Measurements from ENCODE around the gene PAK5.

Gene PAK5

DNA sequence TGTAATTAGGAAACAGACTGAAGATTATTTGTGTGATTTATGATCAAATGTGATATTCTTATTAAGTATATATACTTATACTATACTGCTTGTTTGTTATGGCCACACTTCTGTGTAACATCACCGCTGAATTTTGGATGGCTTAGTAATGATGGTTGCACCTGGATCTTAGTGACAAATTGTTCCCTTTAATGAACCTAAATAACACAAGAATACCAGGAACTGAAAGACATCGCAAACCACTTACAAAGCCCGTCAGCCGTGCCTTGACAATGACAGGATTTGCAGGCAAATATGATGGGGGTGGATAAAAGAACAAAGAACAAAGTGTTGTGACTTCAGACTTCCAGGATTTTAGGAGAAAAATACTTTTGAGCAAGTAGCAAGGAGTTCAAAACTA is 257.4 kb downstream of the PAK5 start:
- DNase-seq (ENCODE audit: low read depth in 1 of 2, low spot score in 1 of 2): no peak

DNA sequence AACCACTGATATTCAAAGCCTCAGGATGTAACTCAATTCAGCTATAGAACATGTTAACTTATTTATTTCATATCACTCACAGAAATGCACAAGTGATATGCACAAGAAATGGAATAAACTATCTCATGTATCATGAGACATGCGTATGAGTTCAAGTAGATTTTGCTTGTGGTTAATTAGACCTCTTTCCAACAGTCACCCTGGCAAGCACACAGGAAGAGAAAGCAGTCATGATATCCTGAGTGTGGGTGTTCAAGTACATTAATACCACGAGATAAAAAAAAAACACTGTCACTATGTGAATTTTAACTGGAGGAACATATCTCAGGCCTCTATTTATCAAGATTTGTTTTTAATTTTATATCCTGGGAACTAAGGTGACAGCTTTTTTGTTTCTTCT is 260.3 kb downstream of the PAK5 start:
- no peak for DNase-seq (ENCODE audit: low read depth in 1 of 2, low spot score in 1 of 2)

DNA sequence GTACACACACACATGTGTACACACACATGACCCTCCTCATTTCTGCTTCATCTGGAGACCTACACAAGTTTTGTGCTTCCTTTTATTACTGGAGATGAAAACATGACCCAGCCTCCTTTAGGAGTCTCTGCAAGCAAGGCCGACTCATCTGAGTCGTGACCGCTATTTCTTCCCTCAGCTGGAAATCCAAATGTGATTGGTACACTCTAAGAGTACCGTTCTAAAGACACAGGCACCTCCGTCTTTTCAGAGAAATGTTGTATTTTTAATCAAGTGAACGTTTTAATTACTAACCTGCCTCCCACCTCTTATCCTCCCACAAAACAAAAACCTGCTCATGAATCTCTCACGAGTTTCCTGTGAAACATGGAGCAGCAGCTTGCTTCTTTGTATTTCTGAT is 261.5 kb downstream of the PAK5 start:
- no peak for DNase-seq (ENCODE audit: low read depth in 1 of 2, low spot score in 1 of 2)

DNA sequence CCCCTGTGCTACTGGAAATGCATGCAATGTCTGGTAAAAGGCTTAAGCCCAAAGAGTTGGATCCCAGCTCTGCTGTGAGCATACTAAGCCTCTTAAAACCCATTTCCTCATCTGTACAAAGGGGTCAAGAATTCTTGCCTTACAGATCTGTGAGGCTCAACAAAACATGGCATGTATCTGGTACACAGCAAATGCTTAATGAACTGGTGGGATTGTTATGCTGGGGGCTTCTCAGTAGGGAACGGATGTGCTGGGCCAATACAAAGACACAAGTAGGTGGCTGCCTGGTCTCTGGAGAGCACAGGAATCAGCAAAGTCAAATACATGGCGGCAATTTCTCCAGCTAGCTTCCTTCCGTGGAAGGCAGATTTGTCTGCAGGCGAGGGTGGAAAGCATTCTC is 262.2 kb downstream of the PAK5 start:
- DNase-seq (ENCODE audit: low read depth in 1 of 2, low spot score in 1 of 2): no peak

DNA sequence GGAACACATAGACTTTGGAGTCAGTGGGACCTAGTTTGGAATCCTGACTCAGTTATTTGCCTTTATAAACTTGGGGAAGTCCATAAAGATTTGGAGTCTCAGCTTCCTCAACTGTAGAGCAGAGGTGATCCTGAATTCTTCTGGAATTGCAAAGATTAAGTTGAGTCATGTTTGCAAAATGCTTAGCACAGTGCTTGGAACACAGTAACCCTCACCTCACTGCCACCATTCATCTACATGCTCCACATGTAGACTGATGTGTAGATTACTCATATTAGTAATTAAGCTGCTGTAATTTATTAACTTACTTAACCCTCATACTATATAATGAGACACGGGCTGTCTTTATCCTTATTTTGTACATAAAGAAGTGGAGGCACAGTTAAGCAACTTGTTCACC is 263.0 kb downstream of the PAK5 start:
- no peak for DNase-seq (ENCODE audit: low read depth in 1 of 2, low spot score in 1 of 2)

DNA sequence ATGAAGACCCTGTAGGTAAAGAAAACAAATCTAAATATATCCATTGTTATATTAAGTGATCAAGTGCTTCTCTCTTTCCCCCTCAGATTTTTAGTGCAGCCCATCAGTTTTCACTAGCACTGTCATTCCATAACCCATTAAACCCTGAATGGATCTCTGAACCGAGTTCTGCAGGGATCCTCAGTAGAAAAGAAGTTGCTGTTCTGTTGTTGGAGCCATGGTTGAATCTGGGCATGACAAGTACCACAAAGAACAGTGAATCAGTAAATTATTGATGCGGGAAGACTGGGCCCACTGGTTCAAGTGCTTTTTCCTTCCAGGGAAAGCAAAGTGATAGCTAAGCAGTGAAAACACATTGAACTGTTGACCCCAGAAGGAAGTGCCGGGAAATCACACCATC is 264.1 kb downstream of the PAK5 start:
- no peak for DNase-seq (ENCODE audit: low read depth in 1 of 2, low spot score in 1 of 2)

DNA sequence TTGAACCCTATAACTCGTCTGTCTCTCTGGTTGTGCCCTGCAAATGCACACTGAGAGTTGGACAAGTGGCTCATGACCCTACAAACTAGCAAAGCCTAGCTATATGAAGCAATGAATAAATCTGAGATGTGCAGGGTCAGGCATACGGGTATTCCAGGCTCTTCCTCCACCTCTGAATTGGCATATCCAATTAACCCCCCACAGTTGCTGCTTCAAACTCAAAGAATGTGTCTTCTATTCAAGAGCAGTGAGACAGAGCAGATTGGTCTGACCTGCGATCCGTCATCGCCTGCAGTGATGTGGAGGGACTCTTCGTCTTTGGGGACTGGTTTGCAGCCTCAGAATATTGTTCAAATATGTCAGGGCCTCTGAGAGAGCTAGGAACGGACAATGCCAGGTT is 264.7 kb downstream of the PAK5 start:
- DNase-seq (ENCODE audit: low read depth in 1 of 2, low spot score in 1 of 2): no peak

DNA sequence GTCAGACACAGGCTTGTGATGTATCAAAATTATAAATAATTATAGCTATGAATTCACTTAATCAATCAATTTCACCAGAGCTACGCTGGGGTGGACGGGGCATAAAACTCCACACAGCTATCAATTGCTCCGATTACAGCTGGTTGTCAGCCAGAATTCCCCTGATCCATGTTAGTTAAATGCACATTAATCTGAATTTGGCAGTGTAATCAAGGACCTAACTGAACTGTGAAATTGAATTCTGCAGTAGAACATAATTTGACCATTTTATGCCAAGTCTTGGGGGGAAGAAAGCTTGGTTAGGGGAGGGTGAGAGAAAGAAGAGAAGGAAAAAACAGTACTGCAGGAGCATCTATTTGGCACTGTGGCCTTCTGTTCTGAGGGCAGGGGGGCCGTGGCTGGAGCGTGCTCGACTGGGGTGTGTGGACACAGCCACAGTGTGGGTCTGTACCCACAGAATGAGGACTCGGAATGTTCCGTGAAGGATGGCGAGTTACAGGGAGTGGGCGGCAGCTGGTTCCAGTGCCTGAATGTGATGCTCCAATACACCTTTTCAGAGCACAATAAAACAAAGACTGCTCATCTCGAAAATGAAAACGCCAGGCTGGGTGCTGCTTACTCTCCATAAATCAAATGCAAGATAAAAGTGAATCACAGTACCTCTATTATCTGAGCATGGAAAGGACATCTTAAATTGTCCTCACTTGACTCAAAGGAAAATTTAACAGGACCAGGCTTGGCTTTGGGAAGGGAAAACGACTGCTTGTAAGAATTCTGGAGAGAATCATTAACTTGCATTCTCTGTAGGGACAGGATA is 265.3 kb downstream of the PAK5 start:
- DNase-seq (ENCODE audit: low read depth in 1 of 2, low spot score in 1 of 2): no peak

DNA sequence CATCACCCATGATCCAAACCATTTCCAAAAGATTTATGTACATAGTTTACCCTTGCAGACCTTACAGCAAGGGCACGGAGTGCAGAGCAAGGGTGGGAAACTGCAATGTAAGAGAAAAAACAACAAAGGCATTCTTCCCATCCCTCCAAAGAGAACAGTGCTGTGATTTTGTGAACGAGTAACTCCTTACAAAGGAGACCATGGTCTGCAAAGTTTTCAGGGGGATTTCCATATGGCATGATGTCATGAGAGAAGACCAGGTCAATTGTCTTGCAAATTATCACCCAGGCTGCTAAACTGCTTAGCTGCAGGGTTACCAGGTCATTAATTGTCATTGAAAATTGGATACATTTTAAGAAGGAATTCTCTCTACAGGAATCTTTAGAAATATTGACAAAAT is 266.2 kb downstream of the PAK5 start:
- no peak for DNase-seq (ENCODE audit: low read depth in 1 of 2, low spot score in 1 of 2)

DNA sequence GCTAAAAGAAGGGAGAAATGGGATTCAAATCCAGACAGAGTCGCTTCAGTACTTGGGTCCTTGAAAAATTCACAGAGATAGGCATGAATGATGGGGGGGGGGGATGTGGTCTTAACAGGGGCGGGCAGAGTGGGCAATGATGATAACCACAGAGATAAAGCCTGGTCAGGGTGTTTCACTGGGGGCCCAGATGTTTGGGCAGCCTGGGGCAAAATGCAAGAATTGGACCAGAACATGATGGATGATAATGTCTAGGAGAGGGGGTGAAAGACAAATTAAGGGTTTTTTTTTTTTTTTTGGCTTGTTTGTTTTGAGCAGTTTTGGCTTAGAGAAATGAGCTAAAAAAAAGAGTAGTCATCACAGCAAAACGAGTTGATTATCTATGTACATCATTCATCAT is 267.1 kb downstream of the PAK5 start:
- no peak for DNase-seq (ENCODE audit: low read depth in 1 of 2, low spot score in 1 of 2)

DNA sequence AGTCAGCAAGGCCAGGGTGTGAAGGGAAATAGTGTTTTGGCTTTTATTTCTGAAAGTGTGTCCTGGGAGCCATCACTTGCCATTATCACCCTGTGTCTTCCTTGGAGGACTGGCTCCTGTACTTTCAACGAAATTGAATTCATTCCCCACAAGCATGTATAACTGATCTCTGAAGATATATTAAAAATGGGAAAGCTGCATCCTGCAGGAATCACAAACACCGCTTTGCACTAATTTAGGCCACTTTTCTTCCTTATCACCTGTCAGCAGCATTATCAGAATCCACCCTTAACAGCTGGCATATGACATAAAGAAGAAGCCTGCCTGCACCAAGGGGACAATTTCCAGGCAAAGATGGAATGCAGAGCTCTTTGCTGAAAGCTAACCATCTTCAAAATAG is 268.3 kb downstream of the PAK5 start:
- no peak for DNase-seq (ENCODE audit: low read depth in 1 of 2, low spot score in 1 of 2)

DNA sequence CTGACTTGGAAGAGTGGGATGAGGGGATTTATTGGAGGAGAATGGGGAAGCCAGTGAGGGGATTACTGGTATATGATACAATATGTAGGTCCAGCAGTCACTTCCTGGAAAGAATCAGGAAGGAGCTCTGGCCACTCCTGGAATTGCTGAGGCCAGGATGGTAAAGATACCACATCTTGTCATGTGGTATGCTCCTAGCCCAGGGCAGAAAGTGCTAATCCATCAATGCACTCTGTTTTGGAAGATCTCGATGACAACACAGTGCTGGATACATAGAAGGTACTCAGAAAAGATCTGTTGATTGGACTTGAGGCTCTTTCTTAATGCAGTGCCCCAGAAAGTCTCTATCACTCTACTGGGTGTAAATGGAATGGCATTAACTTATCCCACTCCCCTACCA is 271.9 kb downstream of the PAK5 start:
- no peak for DNase-seq (ENCODE audit: low read depth in 1 of 2, low spot score in 1 of 2)

DNA sequence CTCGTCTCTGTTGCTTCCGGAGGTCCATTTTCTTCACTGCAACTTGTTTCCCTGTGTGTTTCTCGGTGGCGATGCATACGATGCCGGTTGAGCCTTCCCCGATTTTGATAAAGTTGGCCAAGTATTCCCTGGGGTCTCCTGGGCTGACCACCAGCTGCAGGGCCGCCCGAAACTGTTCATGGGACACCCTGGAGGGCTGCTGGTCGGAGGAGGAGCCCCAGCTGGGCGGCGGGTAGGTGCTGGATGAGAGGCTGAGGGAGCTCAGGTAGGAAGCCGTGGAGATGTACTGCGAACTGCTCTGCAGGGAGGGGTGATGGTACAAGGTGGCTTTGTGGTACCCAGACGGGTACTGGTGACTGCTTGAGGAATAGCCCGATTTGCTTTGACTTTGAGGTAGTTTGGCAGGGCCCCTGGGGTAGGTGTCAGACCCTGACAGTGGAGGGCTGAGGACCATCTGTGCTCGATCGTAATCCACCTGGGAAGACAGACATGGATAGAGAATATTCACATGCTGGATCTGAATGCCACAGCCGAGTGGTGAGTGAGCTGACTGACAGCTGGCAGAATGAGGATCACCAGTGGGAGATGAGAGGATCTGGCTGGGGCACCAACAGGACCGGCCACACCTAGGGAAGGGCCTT is 272.8 kb downstream of the PAK5 start:
- DNase-seq (ENCODE audit: low read depth in 1 of 2, low spot score in 1 of 2): no peak

DNA sequence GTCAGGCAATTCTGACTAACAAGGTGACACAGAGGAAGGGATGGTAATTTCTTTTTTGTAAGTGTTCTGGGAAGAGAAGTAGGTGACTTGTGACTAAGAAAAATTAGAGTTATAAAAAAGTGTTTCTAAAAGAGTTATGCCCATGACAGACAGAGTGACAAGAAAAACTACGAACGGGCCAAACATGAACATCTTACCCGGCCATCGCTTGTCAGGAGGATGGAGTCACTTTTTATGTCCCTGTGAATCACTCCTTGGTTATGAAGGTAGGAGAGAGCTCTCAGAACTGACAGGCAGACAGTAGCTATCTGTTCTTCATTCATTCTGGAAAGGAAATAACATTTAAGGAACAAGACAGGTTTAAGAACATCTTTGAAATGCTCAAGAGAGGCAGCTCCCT is 281.5 kb downstream of the PAK5 start:
- DNase-seq (ENCODE audit: low read depth in 1 of 2, low spot score in 1 of 2): no peak

DNA sequence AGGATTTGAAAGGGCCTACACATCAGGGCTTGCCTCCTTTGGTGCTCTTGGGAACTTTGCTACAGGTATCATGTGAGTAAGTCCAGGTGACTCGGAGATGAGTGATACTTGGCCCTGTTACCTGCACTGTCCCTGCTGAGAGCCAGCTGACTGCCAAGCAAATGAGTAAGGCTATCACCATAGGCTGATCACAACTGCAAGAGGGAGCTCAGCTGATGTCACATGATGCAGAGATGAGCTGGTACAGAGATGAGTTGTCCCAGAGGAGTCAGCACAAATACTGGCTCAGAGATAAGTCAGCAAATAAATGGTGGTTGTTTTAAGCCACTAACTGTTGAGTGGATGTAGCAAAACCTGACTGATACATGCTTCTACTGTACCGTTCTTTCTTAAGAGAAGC is 283.1 kb downstream of the PAK5 start:
- no peak for DNase-seq (ENCODE audit: low read depth in 1 of 2, low spot score in 1 of 2)

DNA sequence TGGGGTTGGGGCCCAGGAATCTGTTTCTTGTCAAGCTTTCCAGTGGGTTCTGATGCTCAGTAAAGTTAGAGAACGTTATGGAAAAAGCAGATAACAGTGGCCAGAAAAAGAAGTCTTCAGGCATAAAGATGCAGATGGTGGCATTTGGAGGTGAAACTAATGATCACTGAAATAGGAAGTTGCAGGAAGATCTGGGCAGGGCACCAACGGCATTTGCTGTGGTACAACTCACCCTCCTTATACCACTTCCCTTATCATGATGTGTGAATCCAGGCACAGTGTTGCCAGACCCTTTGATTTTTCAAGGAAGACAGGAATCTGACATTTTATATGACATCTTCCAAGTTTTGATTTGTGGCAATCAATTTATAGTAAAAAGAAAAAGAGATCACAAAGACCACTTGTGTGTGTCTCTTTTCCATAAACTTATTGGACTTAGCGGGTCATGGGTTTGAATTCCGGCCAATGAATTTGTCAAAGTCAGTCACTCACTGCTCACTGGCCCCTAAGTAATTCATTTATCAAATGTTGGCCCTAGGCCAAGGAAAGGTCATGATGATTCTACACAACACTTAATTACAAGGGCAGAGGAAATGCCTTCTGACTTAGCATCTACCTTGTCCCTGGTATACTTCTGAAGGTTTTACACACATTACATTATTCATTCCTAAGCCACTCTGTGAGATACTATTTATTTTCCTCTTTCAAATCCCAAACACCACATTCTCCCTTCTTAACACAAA is 286.9 kb downstream of the PAK5 start:
- no peak for DNase-seq (ENCODE audit: low read depth in 1 of 2, low spot score in 1 of 2)

DNA sequence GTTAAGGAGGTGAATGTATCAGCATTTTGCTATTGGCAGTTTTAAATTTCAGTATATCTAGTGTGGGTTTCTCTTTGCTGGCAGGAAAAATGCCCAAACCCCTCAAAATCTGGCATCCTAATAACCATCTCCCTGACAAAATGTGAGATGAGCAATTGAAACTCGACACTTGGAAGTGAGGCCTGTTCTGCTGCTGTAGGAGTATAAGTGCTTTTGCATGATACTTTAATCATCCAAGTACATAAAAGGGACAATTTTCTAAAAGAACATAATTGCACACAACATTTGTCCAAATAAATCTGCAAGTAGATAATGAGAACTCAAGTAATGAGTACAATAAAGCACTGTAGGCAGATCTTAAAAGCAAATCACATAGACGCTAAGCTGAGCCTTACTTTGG is 288.0 kb downstream of the PAK5 start:
- DNase-seq (ENCODE audit: low read depth in 1 of 2, low spot score in 1 of 2): no peak

DNA sequence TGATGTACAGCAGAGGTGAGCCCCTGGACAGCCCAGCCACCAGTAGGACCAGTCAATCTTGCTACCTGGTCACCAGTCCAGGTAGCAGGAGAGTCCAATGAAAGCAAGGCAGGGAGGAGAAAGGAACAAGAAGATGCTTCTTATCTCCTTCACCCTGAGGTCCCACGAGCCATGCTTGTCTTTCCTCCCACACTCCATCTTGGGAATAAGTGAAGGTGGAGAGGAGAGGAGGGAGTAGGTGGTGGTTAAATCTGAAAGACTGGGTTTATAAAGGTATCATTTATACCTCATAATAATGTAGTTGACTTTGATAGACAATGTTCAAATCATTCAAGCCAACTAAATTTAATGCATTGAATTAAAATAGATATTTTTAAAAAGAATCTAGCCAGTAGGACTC is 288.6 kb downstream of the PAK5 start:
- no peak for DNase-seq (ENCODE audit: low read depth in 1 of 2, low spot score in 1 of 2)

DNA sequence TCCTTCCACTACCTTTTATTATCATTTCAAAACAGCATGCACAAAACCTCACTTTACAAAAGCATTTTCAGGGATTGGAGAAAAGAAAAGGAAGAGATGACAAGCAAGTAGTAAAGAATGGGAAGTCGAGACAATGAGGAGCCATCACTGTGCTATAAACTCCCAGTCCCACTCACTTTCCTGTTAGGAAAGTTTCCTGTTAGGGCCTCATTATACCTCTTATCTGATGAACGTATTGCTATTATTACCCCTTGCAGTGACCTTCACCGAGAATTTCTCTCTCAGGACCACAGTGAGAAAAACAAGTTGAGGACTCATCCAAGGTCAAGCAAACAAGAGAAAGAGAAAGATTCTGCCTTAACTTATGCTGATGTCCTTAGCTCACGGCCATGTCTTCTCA is 295.7 kb downstream of the PAK5 start:
- no peak for DNase-seq (ENCODE audit: low read depth in 1 of 2, low spot score in 1 of 2)

DNA sequence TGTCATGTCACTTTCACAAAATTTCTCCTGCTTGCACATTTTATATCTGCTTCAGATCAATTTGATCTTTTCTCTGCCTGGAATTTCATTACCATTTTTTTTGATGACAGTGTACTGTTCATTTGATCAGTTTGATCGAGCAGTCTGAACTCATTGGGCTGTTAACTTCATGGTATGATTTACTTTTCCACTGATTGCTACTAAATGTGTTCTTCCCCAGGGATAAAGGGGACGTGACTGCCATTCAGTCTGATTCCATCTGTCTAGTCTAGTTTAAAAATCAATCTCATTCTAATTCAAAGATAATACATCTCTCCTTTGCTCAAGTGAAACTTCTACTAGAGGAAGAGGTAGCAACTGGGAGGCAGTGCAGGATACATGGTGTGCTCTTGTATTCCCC is 303.4 kb downstream of the PAK5 start:
- DNase-seq (ENCODE audit: low read depth in 1 of 2, low spot score in 1 of 2): no peak

DNA sequence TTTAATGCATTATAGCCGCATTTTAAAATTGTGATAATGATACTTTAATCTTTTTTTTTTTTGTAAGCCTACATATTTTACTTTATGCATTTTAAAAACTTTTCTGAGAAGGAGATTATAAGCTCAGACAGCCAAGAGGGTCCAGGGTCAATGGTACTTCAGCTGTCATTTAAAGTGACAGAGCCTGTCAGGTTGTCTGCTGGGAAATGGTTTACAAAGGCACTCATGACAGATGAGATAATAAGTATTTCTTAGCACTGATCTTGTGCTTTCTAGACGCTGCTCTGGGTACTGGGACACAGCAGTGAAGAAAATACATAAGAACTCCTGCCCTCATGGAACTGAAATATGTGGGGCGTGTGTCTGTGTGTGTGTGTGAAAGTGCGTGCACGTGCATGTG is 304.9 kb downstream of the PAK5 start:
- DNase-seq (ENCODE audit: low read depth in 1 of 2, low spot score in 1 of 2): no peak

DNA sequence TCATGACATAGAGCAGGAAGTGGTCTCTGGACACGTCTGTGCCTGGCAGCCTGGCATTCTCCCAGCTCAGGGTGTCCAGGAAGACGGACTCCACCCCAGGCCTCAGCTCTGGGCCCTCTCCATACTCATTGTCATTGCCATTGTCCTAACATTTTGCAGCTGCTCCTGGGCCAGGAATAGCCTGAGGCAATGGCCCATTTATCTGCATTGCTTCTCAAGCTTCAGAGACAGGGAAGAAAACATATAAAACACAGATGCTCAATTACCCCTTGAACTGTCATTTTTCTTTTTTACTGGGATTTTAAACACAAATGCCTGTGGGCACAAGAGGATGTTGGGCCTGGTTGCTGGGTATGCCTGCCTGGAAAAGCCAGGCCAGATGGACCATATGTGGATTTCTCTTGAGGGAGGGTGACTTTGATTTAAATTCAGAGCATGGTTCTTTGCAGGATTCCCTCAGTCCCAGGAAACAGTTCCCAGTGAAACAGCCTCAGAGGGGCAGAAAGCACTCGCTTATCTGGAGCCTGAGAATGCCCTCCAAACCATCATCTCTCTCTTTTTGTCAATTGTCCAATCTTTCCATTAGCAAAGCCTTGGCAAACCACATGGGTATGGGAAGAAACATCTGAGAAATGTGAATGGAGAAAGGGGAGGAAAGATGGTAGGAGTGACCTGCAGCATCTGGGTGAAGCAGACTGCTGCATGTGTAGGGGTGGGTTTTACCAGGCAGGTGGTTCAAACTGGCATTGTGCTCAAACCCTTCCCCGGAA is 306.6 kb downstream of the PAK5 start:
- DNase-seq (ENCODE audit: low read depth in 1 of 2, low spot score in 1 of 2): no peak
